GM18499 (cell line): Measurements from ENCODE around the gene C1QTNF12.
"Not testable (repeated sequence)": the region's sequence is repeated elsewhere in the genome, so short reads cannot be mapped to it uniquely, and the experiment has no call there.

Experiments used
- ATAC-seq: cut with Tn5 transposase; IDR thresholded peaks from one replicate; pipeline ENCODE4 v1.9.1; 2021; ENCODE audit warnings: moderate number of reproducible peaks; ENCODE audit not compliant: insufficient read depth, unreplicated experiment

Gene C1QTNF12

GRCh38 chr1:1260843-1261560, 14.5 kb upstream of the C1QTNF12 start:
- no peak for ATAC-seq

DNA sequence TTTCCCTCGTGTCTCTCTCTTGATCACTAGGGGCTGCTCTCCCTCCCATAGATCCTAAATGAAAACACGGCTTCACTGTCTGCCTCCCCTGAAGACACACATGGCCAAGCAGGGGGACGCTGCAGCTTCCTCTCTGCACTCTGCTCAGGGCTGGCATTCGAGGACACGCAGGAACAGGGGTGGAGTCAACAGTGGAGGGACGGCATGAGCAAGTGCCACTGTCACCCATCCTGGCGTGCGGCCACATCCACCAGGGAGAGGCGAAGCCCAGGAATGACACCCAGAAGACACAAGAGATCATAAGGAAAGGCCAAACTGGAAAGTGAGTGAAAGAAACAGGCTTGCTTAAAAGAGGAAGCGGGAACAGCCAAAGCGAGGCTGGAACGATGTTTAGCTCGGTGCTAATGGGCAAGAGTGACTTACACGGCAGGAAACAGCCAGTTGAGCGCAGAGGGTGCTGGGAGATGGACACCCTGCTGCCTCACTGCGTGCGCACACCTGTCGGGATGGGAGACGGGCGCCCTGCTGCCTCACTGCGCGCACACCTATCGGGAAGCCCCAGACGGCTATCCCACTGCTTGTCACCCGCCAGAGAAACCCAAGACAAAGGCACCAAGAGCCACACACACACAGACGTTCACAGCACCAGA, 13.6 kb upstream of the C1QTNF12 start:
- ATAC-seq = no peak

DNA sequence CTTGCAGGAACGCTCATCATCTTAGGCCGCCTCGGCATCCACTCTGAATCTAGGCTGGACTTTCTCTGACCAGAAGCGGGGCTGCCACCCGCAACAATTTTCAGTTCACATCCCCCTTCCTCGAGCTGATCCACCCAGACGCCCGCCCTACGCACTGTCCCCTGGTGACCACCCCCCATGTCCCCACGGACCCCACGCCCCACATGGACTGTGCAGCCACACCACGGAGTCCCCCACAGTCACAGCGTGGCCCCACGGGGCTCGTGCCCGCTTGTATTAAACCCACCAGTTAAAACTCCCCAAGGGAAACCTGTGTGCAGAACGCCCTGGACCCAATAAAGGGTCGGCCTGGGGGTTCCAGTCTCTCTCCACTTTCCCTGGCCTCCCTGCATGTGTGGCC, 13.0 kb upstream of the C1QTNF12 start:
- ATAC-seq = no peak

DNA sequence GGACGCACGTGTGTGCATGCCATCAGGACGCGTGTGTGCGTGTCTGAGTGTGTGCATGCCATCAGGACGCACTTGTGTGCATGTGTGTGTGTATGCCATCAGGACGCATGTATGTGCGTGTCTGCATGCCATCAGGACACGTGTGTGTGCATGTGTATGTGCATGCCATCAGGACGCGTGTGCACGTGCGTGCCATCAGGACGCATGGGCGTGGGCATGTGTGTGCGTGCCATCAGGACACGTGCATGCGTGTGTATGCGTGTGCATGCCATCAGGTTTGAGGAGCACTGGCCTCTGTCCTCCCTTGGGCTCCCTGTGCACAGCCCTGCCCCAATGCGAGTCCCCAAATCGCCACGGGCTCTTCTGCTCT, 12.6 kb upstream of the C1QTNF12 start:
- ATAC-seq = no peak

- ATAC-seq = no peak
These were observed 10.7 kb upstream of the C1QTNF12 start for GRCh38 chr1:1256956-1257871.

GRCh38 chr1:1255611-1256010, 9.1 kb upstream of the C1QTNF12 start:
- no peak for ATAC-seq

- no peak for ATAC-seq
These were observed 8.6 kb upstream of the C1QTNF12 start for GRCh38 chr1:1255078-1255477.

- no peak for ATAC-seq
These were observed 8.1 kb upstream of the C1QTNF12 start for GRCh38 chr1:1254667-1254998.

DNA sequence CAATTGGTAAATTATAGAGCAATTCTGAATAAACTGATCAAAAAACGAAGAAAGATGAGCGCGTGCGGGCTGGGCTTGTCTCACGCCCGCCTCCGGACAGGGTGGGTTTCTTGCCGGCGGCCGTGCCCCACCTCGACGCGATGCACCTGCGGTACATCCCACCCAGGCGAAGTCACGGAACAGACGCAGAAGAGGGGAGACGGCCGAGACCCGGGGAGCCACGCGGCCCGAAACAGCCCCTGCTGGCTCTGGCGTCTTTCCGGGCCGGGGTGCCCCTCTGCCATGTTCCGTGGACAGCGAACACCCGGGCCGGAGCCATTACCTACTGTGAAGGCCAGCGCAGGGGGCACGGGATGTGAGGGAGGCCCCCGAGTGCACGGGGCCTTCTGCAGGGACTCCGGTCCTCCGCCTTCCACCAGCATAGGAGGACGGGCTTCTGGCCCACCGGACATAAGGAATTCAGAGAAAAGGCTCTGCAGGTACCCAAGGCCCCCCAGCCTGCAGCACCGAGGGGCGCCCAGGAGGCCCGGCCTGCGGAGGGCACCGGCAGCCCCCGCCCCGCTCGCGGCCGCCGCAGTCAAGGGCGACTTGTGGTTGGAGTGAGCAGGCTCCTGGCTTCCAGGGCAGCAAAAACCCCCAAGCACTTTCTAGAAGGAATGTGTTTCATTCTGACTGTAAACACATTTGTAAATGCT, 7.6 kb upstream of the C1QTNF12 start:
- ATAC-seq = no peak

- ATAC-seq = no peak
These were observed 6.8 kb upstream of the C1QTNF12 start for GRCh38 chr1:1253314-1253713.

DNA sequence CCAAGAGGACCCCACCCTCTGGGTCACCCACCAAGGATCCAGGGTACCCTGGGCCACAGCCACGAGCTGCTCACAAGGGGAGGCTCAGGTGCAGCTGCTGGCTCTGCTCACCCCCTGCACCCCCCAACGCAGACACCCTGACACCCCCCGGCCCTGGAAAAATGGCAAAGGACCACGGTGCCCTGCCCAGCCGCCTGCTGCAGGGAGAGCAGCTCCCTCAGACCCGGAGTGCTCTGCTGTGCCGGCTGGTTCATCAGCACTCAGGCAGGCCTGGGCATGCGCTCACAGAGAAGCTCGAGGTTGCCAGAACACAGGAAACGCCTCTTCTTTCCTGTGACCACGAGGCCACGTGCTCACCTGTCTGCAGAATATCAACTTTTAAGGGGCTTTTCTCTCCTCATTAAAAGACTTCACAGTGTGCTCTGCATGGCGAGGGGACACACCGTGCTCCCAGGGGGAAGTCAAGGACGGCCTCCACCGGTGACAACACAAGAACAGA, 4.3 kb upstream of the C1QTNF12 start:
- ATAC-seq = no peak

DNA sequence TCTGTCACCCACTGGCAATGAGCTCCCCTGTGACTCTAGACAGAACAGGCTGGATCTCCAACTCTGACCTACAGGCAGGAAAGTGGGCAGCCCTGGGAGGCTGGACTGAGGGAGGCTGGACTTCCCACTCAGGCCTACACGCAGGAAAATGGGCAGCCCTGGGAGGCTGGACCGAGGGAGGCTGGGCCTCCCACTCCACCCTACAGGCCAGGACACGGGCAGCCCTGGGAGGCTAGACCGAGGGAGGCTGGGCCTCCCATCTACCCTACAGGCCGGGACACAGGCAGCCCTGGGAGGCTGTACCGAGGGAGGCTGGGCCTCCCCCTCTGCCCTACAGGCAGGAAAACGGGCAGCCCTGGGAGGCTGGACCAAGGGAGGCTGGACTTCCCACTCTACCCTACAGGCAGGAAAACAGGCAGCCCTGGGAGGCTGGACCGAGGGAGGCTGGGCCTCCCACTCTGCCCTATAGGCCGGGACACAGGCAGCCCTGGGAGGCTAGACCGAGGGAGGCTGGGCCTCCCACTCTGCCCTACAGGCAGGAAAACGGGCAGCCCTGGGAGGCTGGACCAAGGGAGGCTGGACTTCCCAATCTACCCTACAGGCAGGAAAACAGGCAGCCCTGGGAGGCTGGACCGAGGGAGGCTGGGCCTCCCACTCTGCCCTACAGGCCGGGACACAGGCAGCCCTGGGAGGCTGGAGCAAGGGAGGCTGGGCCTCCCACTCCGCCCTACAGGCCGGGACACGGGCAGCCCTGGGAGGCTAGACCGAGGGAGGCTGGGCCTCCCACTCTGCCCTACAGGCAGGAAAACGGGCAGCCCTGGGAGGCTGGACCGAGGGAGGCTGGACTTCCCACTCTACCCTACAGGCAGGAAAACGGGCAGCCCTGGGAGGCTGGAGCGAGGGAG, 1.7 kb upstream of the C1QTNF12 start:
- ATAC-seq = not testable (repeated sequence)

GRCh38 chr1:1247341-1247913, 905 bp upstream of the C1QTNF12 start:
- ATAC-seq = no peak

DNA sequence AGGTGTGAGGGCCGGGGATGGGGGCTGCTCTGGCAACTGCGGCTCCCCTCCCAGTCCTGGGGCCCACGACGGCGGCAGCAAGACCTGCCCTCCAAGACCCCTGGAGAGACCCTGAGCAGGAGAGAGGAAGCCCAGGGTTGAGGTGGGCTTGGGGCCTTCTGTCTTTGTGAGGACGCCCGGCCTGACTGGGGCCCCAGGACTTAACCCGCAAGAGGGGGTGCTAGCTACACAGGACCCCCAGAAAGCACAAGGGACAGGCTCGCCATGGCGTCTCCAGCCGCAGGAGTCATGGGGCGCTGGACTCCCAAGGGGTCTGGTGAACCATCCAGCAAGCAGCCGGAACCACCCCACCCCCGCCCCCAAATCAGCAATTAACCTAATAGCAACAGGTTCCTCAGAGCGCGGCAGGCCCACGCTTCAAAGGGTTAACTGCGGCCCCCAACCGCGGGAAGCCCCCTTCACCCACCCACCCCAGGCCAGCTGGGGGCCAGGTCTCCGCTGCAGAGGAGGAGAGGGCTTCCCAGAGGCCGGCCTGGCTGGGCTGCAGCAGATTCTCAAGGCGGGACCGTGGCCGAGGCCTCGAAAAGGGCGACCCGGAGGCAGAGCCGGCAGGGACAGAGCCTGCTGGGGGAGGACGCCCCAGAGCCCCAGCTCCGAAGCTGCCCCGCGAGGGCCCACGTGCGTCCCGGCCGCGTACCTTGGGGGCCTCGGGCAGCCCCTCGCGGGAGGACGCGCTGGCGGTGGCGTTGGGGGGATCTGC, 525 bp downstream of the C1QTNF12 start:
- ATAC-seq = no peak

- ATAC-seq = no peak
These were observed 1.2 kb downstream of the C1QTNF12 start for GRCh38 chr1:1245178-1245816.

DNA sequence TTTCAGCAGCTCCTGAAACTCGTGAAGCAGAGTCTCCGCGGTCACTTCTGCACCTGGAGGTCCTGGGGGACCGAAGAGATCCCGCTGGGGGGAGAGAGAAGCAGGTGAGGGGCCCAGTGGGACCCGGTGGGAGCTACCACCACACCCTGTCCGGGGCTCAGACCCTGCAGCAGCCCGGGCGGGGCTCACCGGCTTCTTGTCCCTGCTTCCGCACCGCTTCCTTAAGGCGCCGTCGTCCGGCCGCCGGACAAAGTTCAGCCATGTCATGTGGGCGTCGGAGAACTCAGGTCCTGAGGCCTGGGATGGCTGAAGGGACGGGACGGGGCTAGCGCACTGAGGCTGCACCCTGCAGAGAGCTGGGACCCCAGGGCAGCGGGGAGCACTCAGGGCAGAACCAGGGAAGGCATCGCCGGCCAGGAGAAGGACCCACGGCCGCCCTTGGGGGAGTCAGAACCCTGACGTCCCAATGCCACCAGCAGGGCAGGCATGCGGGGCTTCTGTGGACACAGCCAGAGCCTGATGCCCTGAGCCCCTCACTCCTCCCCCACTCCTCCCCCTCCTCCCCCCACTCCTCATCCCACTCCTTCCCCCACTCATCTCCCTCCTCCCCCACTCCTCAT, 2.2 kb downstream of the C1QTNF12 start:
- no peak for ATAC-seq

GRCh38 chr1:1243807-1244191, 2.7 kb downstream of the C1QTNF12 start:
- no peak for ATAC-seq

- ATAC-seq = no peak
These were observed 3.3 kb downstream of the C1QTNF12 start for GRCh38 chr1:1243266-1243660.
